Measurements from ENCODE around the gene RBM20.
A peak's percentile ranks its signal among the peaks of the same experiment; 100 is the strongest.
"Not testable (repeated sequence)": the region's sequence is repeated elsewhere in the genome, so short reads cannot be mapped to it uniquely, and the experiment has no call there.

The RBM20 gene

GRCh38 chr10:110649347-110650264 lies 5.5 kb downstream of the RBM20 start:
- no peak for DNase-seq (ENCODE audit: low read depth)

- DNase-seq (ENCODE audit: low read depth), result no peak
Measured at GRCh38 chr10:110650265-110650668, 6.1 kb downstream of the RBM20 start.

- DNase-seq (ENCODE audit: low read depth), result peak; percentile 58
Measured at GRCh38 chr10:110651044-110651958, 7.2 kb downstream of the RBM20 start.

- no peak for DNase-seq (ENCODE audit: low read depth)
Measured at GRCh38 chr10:110652475-110653118, 8.5 kb downstream of the RBM20 start.

- DNase-seq (ENCODE audit: low read depth), result no peak
Measured at GRCh38 chr10:110655320-110655719, 11.2 kb downstream of the RBM20 start.

- no peak for DNase-seq (ENCODE audit: low read depth)
Measured at GRCh38 chr10:110656612-110657011, 12.5 kb downstream of the RBM20 start.

- DNase-seq (ENCODE audit: low read depth), result no peak
Measured at GRCh38 chr10:110657973-110658691, 14.0 kb downstream of the RBM20 start.

GRCh38 chr10:110659558-110659957 lies 15.4 kb downstream of the RBM20 start:
- DNase-seq (ENCODE audit: low read depth), result no peak

- DNase-seq (ENCODE audit: low read depth), result not testable (repeated sequence)
Measured at GRCh38 chr10:110660289-110660688, 16.2 kb downstream of the RBM20 start.

- DNase-seq (ENCODE audit: low read depth), result no peak
Measured at GRCh38 chr10:110661292-110661691, 17.2 kb downstream of the RBM20 start.

- peak; percentile 83 for DNase-seq (ENCODE audit: low read depth)
Measured at GRCh38 chr10:110664483-110665420, 20.6 kb downstream of the RBM20 start.

- DNase-seq (ENCODE audit: low read depth), result not testable (repeated sequence)
Measured at GRCh38 chr10:110666259-110666658, 22.1 kb downstream of the RBM20 start.

GRCh38 chr10:110666673-110667072 lies 22.5 kb downstream of the RBM20 start:
- DNase-seq (ENCODE audit: low read depth), result no peak

- no peak for DNase-seq (ENCODE audit: low read depth)
Measured at GRCh38 chr10:110667620-110668343, 23.6 kb downstream of the RBM20 start.

GRCh38 chr10:110668443-110668842 lies 24.3 kb downstream of the RBM20 start:
- no peak for DNase-seq (ENCODE audit: low read depth)

- DNase-seq (ENCODE audit: low read depth), result no peak
Measured at GRCh38 chr10:110670335-110670734, 26.2 kb downstream of the RBM20 start.

GRCh38 chr10:110671788-110672579 lies 27.8 kb downstream of the RBM20 start:
- DNase-seq (ENCODE audit: low read depth), result no peak

- no peak for DNase-seq (ENCODE audit: low read depth)
Measured at GRCh38 chr10:110672580-110672919, 28.4 kb downstream of the RBM20 start.

- no peak for DNase-seq (ENCODE audit: low read depth)
Measured at GRCh38 chr10:110676016-110676415, 31.9 kb downstream of the RBM20 start.
